K562 (cell line): Measurements from ENCODE around the gene CIB1. TPM values are rescaled to one million over a fixed set of nuclear protein-coding genes. Genes with fewer than 3 reads are reported as not detected.

ENCODE experiments used
- CUX1 ChIP-seq: fragments of 200-800 bp; sonication (Bioruptor generic); IDR thresholded peaks from 2 replicates; pipeline ENCODE4 v1.6.1; 2016; ENCODE audit warnings: missing genetic modification characterization, missing compliant biosample characterization
- OTX1 ChIP-seq: fragments of 450-650 bp; formaldehyde crosslinking; IDR thresholded peaks from 2 replicates; pipeline ENCODE4 v1.4.0; 2022; ENCODE audit warnings: mild to moderate bottlenecking
- PHTF2 ChIP-seq: fragments of 250-450 bp; sonication (Bioruptor Pico); IDR thresholded peaks from 2 replicates; pipeline ENCODE4 v1.5.0; 2021; ENCODE audit warnings: mild to moderate bottlenecking
- PREB ChIP-seq: sonication (generic); formaldehyde crosslinking; IDR thresholded peaks from 2 replicates; pipeline ENCODE4 v1.8.1; 2023; ENCODE audit warnings: mild to moderate bottlenecking, missing genetic modification reagents
- SREBF1 ChIP-seq: fragments of 150-350 bp; IDR thresholded peaks from 2 replicates; pipeline ENCODE4 v1.6.1; 2014; ENCODE audit warnings: antibody characterized with exemption, low read depth, low read length, borderline replicate concordance
- TAF1 ChIP-seq: IDR thresholded peaks from 2 replicates; pipeline ENCODE4 v1.6.1; 2011; ENCODE audit warnings: mild to moderate bottlenecking, low read length, moderate library complexity; ENCODE audit not compliant: insufficient read depth, control insufficient read depth, severe bottlenecking; ENCODE audit errors: extremely low read depth
- TCF7 ChIP-seq: sonication (generic); IDR thresholded peaks from 2 replicates; pipeline ENCODE4 v1.6.1; 2016; ENCODE audit warnings: antibody characterized with exemption, borderline replicate concordance
- XRCC5 ChIP-seq: fragments of 200-400 bp; formaldehyde crosslinking; IDR thresholded peaks from 2 replicates; pipeline ENCODE4 v1.6.1; 2017; ENCODE audit warnings: low read depth, mild to moderate bottlenecking, low read length
- YY1 ChIP-seq, 3 experiments: IDR thresholded peaks; 2 replicates each; pipeline ENCODE4 v1.6.1; 2011; ENCODE audit warnings: low read length in 2 of 3, mild to moderate bottlenecking in 2 of 3, moderate library complexity in 2 of 3, borderline replicate concordance in 1 of 3, control low read depth in 1 of 3, low read depth in 1 of 3; ENCODE audit not compliant: insufficient read depth in 3 of 3, insufficient replicate concordance in 2 of 3, control insufficient read depth in 1 of 3, insufficient read length in 1 of 3; ENCODE audit errors: extremely low read depth in 1 of 3
- ZBTB2 ChIP-seq: fragments of 450-650 bp; IDR thresholded peaks from 2 replicates; pipeline ENCODE4 v1.6.1; 2016; ENCODE audit warnings: antibody characterized with exemption
- ZFPM2 ChIP-seq: fragments of 250-450 bp; sonication (Bioruptor Pico); IDR thresholded peaks from 2 replicates; pipeline ENCODE4 v1.5.1; 2022; ENCODE audit warnings: mild to moderate bottlenecking
- ZNF324 ChIP-seq: fragments of 250-450 bp; sonication (Bioruptor Pico); IDR thresholded peaks from 2 replicates; pipeline ENCODE4 v1.4.0; 2020; ENCODE audit warnings: mild to moderate bottlenecking
- polyA plus RNA-seq, 8 experiments: library from polyadenylated mRNA; depleted of rRNA in 4 of 8; stranded (reverse) in 5 of 8; unstranded in 3 of 8; fragments of >200 nt; fragmentation: Nextera tagmentation in 2 of 8; fragmentation: Illumina TruSeq in 1 of 8; extraction: Ambion mirVana in 2 of 8; extraction: Trizol in 1 of 8; gene quantifications; 2 replicates each; pipeline versions ENCODE4 v1.2.1 to v1.2.3, GENCODE V29; 2011 to 2014; ENCODE audit warnings: inconsistent platforms in 1 of 8, missing spikeins in 1 of 8
- total RNA-seq, 7 experiments: library from RNA; depleted of rRNA in 6 of 7; stranded (reverse); fragments of >200 nt in 6 of 7; fragmentation: Illumina TruSeq in 2 of 7; extraction: Trizol in 2 of 7; gene quantifications; 2 replicates each; pipeline versions ENCODE4 v1.2.1 to v1.2.3, GENCODE V29; 2011 to 2021; ENCODE audit warnings: low replicate concordance in 1 of 7
- TF ChIP-seq, protein P1 (sequence below): sonication (generic); formaldehyde crosslinking; IDR thresholded peaks from 2 replicates; pipeline ENCODE4 v1.8.0; 2022; ENCODE audit warnings: mild to moderate bottlenecking, missing genetic modification reagents, borderline replicate concordance

The CIB1 gene
- total and polyA plus RNA-seq, 9 of the 15 experiments (the other 6 are each of a cell fraction or from before 2014, with no cell fraction given), result 14.9 to 136 (median 64.5) TPM

DNA sequence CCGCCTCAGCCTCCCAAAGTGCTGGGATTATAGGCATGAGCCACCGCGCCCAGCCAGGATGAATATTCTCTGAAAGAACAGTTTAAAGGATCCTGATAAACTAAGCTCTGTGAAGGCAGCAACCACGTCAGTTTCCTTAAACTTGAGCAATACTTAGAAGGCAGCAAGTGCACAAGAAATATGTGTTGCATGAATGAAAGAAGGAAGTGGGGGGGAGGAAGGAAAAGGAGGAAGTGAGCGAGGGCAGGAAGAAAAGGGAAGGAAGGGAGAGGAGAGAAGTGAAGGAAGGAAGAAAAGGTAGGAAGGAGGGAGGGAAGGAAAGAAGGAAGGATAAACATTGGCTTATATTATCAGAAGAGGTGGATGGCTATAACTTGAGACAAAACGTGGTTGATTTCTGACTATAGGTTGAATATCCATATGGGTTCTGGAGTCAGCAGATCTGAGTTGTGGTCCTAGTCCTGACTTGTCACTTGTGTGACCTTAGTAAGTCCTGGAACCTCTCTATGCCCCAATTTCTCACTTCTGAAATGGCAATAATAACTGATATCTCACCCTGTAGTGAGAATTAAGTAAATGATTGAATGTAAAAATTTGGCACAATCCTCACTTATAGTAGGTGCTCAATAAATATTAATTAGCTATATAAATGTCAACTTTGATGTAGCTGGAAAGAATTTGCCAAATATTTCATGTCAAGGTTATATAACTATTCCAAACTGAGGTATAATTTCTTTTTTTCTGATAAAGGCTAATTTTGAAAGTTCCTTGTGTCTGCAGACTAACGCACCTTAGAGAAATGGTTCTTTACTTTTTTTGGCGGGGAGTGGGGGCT lies 44.6 kb downstream of the CIB1 start (continued):
- no peak for TF ChIP-seq PREB
- TF ChIP-seq, protein P1, sequence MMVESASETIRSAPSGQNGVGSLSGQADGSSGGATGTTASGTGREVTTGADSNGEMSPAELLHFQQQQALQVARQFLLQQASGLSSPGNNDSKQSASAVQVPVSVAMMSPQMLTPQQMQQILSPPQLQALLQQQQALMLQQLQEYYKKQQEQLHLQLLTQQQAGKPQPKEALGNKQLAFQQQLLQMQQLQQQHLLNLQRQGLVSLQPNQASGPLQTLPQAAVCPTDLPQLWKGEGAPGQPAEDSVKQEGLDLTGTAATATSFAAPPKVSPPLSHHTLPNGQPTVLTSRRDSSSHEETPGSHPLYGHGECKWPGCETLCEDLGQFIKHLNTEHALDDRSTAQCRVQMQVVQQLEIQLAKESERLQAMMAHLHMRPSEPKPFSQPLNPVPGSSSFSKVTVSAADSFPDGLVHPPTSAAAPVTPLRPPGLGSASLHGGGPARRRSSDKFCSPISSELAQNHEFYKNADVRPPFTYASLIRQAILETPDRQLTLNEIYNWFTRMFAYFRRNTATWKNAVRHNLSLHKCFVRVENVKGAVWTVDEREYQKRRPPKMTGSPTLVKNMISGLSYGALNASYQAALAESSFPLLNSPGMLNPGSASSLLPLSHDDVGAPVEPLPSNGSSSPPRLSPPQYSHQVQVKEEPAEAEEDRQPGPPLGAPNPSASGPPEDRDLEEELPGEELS, result no peak
- peak; percentile 94; the same call in 1 of the 2 replicates for TF ChIP-seq OTX1 (CRISPR knock-in tag)
- TF ChIP-seq TAF1, result no peak
- no peak for TF ChIP-seq TCF7
- TF ChIP-seq YY1 (IDR thresholded peaks at IDR 0.05; ENCODE audit: borderline replicate concordance in 1 of 3, control insufficient read depth in 1 of 3, extremely low read depth in 1 of 3, insufficient read depth in 3 of 3, insufficient read length in 1 of 3, insufficient replicate concordance in 2 of 3, low read depth in 1 of 3, low read length in 2 of 3), result no peak
- no peak for TF ChIP-seq PHTF2
- peak; percentile 68; the same call in 1 of the 2 replicates for TF ChIP-seq ZBTB2
- TF ChIP-seq ZFPM2 (CRISPR knock-in tag), result no peak
- no peak for TF ChIP-seq CUX1
- no peak for TF ChIP-seq SREBF1
- TF ChIP-seq ZNF324, result no peak
- no peak for TF ChIP-seq XRCC5
